Ramos (cell line): ENCODE data around the gene CXCR5.

Experiments used
- in situ Hi-C: fragments of 300-500 bp; cut with MboI; formaldehyde crosslinking; loops from one replicate; pipeline ENCODE4 v1.14.3; 2022; ENCODE audit warnings: low sequenced_read_pairs; ENCODE audit not compliant: unreplicated experiment

The CXCR5 gene

GRCh38 chr11:118896921-118897591, 13.4 kb downstream of the CXCR5 start:
- in situ Hi-C loops, result no loop called here

DNA sequence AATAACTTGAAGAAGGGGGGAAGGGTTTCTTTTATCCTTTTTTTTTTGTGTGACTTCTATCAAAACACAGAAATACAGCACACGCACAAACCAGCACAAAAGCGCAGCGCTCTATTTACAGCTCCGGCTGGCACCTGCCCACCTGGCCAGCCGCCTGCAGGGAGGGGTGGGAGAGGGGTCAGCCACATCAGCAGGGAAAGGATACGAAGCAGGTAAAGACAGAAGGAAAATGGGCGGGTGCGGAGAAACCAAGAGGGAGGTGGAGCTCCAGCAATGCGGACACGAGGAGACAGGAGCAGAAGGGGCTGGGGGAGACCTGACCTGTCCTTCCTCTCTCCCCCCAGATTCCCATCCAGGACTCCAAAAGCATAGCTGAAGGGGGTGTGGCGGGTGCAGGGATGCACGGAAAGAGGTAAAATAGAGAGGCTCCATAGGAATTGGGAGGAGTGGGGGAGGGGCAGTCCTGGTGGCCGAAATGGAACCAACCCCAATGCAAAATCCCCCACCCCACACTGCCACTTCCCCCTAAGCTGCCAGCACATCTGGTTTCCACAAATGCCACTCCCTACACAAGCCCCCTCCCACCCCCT, 14.1 kb downstream of the CXCR5 start:
- in situ Hi-C loops, result no loop called here

- in situ Hi-C loops, result no loop called here
These were observed 15.0 kb downstream of the CXCR5 start for GRCh38 chr11:118898400-118899295.

DNA sequence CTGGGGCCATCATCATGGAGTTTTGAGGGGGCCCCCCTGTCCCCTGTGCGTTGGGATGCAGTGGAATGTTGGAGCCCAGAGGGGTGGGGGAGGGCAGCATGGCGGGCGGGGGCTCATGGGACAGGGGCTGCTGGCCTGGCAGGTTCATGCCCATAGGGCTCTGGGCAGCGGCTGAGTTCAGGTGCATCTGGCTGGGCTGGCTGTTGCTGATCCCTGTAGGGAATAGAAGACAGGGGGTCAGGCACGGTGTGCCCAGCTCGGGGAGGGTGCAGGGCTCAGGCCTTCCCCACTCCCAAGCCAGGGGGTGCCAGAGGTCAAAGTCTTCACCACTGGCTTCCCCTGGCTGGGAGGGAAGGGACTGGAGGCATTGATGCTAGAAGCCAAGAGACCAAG, 15.6 kb downstream of the CXCR5 start:
- in situ Hi-C loops, result no loop called here

DNA sequence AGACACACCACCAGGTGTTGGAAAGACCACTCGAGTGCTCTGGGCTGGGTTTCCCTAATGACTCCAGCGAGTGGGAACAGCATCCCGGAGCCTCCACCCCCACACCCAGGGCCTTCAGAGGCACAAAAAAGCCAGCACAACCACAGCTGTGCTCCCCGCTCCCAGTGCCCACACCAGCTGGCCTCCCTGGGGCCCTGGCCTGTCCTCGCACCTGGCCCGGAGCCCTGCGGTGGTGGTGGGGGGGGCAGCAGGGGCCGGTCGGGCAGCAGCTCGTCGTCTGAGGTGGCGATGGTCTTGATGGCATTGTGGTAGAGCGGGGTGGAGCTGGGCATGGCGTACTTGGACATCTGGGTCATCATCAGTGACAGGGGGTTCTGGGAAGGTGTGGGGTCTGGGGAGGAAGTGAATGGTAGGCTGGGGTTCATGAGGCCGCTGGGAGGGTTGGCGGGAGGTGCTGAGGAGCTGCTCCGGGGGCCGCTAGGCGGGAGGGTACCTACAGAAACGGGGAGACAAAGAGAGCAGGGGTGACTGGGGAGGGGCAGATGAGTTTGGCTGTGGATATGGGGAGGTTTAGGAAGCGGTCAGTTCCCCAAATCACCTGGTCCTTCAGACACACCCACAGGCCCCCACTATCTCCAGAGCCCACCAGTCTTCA, 16.1 kb downstream of the CXCR5 start:
- in situ Hi-C loops, result no loop called here

DNA sequence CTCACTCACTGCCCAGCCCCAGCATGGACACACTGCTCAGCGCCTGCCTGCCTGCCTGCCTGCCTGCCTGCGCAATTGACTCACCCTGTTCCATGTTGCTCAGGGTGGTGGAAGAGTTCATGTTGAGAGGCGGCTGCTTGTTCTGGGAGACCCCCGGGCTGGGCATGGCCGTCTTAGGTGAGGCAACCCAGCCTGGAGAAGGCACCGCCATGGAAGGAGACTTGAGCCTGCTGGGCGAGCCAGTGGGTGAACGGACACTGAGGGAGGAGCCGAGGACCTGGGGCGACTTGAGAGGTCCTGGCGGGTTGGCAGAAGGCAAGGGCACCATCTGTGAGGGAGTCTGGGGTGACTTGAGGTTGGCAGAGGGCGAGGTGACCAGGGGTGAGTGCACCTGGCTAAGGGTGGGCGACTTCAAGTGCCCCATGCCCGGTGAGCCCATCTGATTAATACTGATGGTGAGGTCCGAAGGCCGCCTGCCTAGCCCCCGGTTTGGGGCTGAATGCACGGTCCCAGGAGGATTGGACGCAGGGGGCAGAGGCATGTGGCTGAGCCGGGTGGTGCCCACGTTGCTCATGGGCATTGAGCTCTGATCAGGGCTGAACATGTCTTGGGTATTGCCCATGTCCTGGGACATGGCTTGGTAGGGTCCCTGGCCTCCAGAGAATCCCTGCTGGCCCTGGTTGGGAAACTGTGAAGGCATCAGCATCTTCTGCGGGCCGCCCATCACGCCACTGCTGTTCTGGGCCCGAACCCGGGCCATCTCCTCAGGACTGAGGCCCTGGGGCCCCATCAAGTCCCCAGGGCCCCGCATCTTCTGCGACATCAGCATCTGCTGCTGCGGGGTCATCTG, 17.1 kb downstream of the CXCR5 start:
- in situ Hi-C loops, result no loop called here

DNA sequence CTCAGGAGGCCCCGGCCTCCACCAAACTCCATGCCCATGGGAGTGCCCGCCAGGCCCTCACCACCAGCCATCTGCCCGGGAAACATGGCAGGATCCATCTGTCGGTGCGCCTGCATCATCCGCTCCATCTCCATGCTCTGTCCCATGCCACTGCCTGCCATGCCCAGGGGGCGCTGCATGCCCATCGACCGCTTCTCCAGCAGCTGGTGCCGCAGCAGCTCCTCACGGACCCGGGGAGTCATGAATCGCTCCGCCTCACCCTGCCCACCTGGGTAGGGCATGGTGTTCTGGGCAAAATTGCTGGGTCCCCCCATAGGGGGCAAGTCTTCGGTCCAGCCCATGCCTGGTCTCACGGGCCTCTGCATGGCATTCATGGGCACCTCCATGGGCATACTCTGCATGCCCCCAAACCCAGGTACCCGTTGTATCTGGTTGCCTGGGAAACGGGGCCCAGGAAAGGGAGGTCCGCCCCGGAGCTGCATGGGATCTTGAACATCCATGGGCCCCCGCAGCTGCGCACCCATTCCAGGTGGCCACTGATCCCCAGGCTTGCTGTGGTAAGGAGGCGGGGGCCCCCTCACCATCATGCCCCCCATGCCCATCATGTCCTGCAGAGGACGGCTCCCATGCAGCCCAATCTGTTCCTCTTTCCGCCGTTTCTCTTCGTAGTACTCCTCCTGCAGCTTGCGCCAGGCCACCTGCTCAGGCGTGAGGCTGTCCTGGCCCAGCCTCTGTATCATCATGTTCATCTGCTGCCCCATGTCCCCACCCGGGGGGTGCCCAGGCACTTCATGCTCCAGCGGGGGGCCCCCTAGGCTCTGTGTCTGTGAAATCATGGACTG, 18.0 kb downstream of the CXCR5 start:
- in situ Hi-C loops, result no loop called here

- in situ Hi-C loops, result no loop called here
These were observed 18.9 kb downstream of the CXCR5 start for GRCh38 chr11:118902336-118903203.

GRCh38 chr11:118903204-118904015, 19.7 kb downstream of the CXCR5 start:
- in situ Hi-C loops, result no loop called here

- in situ Hi-C loops, result loop anchor here (5.0 kb wide), 1 partner anchor 50 kb away; the partner anchor contains the start of gene UPK2
These were observed 23.7 kb downstream of the CXCR5 start for GRCh38 chr11:118907051-118908042.

GRCh38 chr11:118908264-118908663, 24.6 kb downstream of the CXCR5 start:
- in situ Hi-C loops, result loop anchor here (5.0 kb wide), 1 partner anchor 49 kb away; the partner anchor contains the start of gene UPK2

DNA sequence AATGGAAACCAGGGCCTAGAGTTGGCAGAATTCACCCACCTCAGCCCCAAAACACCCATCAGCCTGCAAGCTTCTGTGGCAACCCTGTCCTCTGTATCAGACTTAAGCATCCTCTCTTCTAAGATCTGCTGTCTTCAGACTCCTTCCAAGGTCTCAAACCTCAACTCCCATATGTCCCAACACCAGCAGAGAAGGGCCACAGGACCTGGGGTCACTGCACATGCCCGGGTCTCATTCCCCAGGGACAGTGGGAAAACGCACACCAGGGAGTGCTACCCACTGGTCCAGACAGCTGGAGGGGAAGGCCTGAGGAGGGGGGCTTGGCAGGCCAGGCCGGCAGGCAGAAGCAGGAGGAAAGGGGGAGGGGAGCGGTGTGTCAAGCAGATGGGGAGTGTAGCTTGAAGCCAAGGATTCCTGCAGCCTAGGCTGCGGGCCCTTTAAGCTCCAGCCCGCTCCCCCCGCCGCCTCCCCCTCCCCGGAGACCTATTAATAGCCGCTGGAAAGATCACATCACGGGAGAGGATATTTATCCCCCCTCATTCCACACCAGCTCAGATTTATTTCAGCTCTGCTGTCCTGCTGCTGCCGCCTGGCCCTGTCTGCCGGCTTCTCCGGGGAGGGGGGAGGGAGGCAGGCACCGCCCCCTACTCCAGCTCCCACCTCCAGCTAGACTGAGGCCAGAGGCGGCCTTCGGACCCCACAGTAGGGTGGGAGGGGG, 25.4 kb downstream of the CXCR5 start:
- in situ Hi-C loops, result loop anchor here (5.0 kb wide), 1 partner anchor 48 kb away; the partner anchor contains the start of gene UPK2

- in situ Hi-C loops, result loop anchor here (5.0 kb wide), 1 partner anchor 48 kb away; the partner anchor contains the start of gene UPK2
These were observed 26.1 kb downstream of the CXCR5 start for GRCh38 chr11:118909619-118910308.

DNA sequence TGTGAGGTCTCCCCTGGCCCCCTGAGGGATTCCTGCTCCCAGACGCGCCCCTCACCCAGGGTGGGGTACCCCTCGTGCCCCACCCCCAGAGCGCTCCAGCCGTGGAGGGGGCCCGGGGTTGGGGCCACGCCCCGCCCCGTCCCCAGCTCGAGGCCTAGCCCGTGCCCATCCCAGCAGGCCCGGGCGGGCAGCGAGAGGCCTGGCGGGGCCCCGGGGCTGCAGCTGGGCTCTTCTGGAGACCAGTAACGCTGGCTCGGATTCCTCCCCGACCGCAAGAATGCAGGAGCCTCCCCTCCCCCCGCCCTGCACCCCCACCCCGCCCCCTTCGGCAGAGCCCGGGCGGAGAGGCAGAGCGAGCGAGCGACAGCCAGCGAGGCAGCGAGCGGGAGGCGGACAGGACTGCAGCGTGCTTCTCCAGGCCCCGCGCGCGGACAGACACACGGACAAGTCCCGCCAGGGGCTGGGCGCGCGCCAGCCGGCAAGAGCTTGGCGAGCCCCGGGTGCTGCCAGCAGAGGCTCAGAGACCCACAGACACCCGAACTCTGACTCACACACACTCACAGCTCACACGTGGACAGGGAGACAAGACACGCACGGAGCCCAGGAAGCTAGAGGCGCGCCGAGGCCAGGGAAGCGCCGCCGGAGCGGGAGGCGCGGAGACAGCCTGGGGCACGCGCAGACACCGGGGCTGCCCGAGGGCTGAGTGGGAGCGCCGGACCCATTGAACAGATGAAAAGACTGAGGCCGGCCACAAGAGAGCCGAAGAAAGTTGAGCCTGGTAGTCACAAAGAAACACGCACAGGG, 26.8 kb downstream of the CXCR5 start:
- in situ Hi-C loops, result no loop called here
